WTC11 (cell line): ENCODE data around the gene ALKBH6. TPM values are rescaled to one million over a fixed set of nuclear protein-coding genes. Genes with fewer than 3 reads are reported as not detected.

Experiments
- ATF1 ChIP-seq: sonication (generic); formaldehyde crosslinking; IDR thresholded peaks from 2 replicates; pipeline ENCODE4 v1.8.1; 2023; ENCODE audit warnings: mild to moderate bottlenecking, moderate library complexity, missing genetic modification reagents
- ATF6 ChIP-seq: sonication (generic); formaldehyde crosslinking; IDR thresholded peaks from 2 replicates; pipeline ENCODE4 v1.8.1; 2023; ENCODE audit warnings: mild to moderate bottlenecking, missing genetic modification reagents
- CREM ChIP-seq: sonication (generic); formaldehyde crosslinking; IDR thresholded peaks from 2 replicates; pipeline ENCODE4 v1.8.1; 2022; ENCODE audit warnings: mild to moderate bottlenecking, missing genetic modification reagents, moderate library complexity
- E2F4 ChIP-seq: sonication (generic); formaldehyde crosslinking; IDR thresholded peaks from 2 replicates; pipeline ENCODE4 v1.8.1; 2022; ENCODE audit warnings: low read depth, mild to moderate bottlenecking, moderate library complexity, missing genetic modification reagents, borderline replicate concordance
- ERG ChIP-seq: fragments of 250-450 bp; sonication (Bioruptor Pico); IDR thresholded peaks from 2 replicates; pipeline ENCODE4 v1.8.0; 2021; ENCODE audit warnings: mild to moderate bottlenecking
- ESRRA ChIP-seq: sonication (generic); formaldehyde crosslinking; IDR thresholded peaks from 2 replicates; pipeline ENCODE4 v1.8.1; 2022; ENCODE audit warnings: mild to moderate bottlenecking, missing genetic modification reagents, borderline replicate concordance
- FOXP1 ChIP-seq: sonication (generic); formaldehyde crosslinking; IDR thresholded peaks from 2 replicates; pipeline ENCODE4 v1.8.0; 2022; ENCODE audit warnings: missing genetic modification reagents, mild to moderate bottlenecking, moderate library complexity, borderline replicate concordance
- FOXP4 ChIP-seq: sonication (generic); formaldehyde crosslinking; IDR thresholded peaks from 2 replicates; pipeline ENCODE4 v1.8.0; 2022; ENCODE audit warnings: mild to moderate bottlenecking, missing genetic modification reagents
- GTF2I ChIP-seq: fragments of 250-450 bp; sonication (Bioruptor Pico); conservative IDR thresholded peaks from 2 replicates; pipeline ENCODE4 v1.4.0; 2021; ENCODE audit warnings: mild to moderate bottlenecking
- JUN ChIP-seq: sonication (generic); formaldehyde crosslinking; IDR thresholded peaks from 2 replicates; pipeline ENCODE4 v1.8.0; 2023; ENCODE audit warnings: mild to moderate bottlenecking, missing genetic modification reagents
- MYBL2 ChIP-seq: sonication (generic); formaldehyde crosslinking; IDR thresholded peaks from 2 replicates; pipeline ENCODE4 v1.8.1; 2023; ENCODE audit warnings: mild to moderate bottlenecking, moderate library complexity, missing genetic modification reagents
- NFE2L1 ChIP-seq: sonication (generic); formaldehyde crosslinking; IDR thresholded peaks from 2 replicates; pipeline ENCODE4 v1.8.1; 2023; ENCODE audit warnings: missing genetic modification reagents
- RELA ChIP-seq: sonication (generic); formaldehyde crosslinking; IDR thresholded peaks from 2 replicates; pipeline ENCODE4 v1.8.1; 2022; ENCODE audit warnings: missing genetic modification reagents, mild to moderate bottlenecking, borderline replicate concordance
- TEAD4 ChIP-seq: sonication (generic); formaldehyde crosslinking; IDR thresholded peaks from 2 replicates; pipeline ENCODE4 v1.8.0; 2022; ENCODE audit warnings: mild to moderate bottlenecking, missing genetic modification reagents
- USF1 ChIP-seq: sonication (generic); formaldehyde crosslinking; IDR thresholded peaks from 2 replicates; pipeline ENCODE4 v1.8.0; 2022; ENCODE audit warnings: mild to moderate bottlenecking, missing genetic modification reagents
- ZNF121 ChIP-seq: sonication (generic); formaldehyde crosslinking; IDR thresholded peaks from 2 replicates; pipeline ENCODE4 v1.8.0; 2023; ENCODE audit warnings: missing genetic modification reagents
- ZNF138 ChIP-seq: sonication (generic); formaldehyde crosslinking; conservative IDR thresholded peaks from 2 replicates; pipeline ENCODE4 v1.8.1; 2022; ENCODE audit warnings: mild to moderate bottlenecking, moderate library complexity, missing genetic modification reagents
- ZNF219 ChIP-seq: sonication (generic); formaldehyde crosslinking; IDR thresholded peaks from 2 replicates; pipeline ENCODE4 v1.8.0; 2023; ENCODE audit warnings: missing genetic modification reagents, mild to moderate bottlenecking, borderline replicate concordance
- ZNF232 ChIP-seq: sonication (generic); formaldehyde crosslinking; IDR thresholded peaks from 2 replicates; pipeline ENCODE4 v1.8.0; 2022; ENCODE audit warnings: mild to moderate bottlenecking, missing genetic modification reagents
- ZNF317 ChIP-seq: sonication (generic); formaldehyde crosslinking; IDR thresholded peaks from 2 replicates; pipeline ENCODE4 v1.8.1; 2023; ENCODE audit warnings: low read depth, mild to moderate bottlenecking, moderate library complexity, missing genetic modification reagents, borderline replicate concordance
- ZNF425 ChIP-seq: fragments of 250-450 bp; sonication (Bioruptor Pico); conservative IDR thresholded peaks from 2 replicates; pipeline ENCODE4 v1.9.0; 2021; ENCODE audit warnings: mild to moderate bottlenecking
- ZSCAN18 ChIP-seq: fragments of 250-450 bp; sonication (Bioruptor Pico); IDR thresholded peaks from 2 replicates; pipeline ENCODE4 v2.1.2; 2022; ENCODE audit warnings: mild to moderate bottlenecking, moderate library complexity
- total RNA-seq: library from RNA; stranded (reverse); gene quantifications from 3 replicates; pipeline ENCODE4 v1.2.3, GENCODE V29; 2021
- TF ChIP-seq, protein P1 (sequence below): sonication (generic); formaldehyde crosslinking; IDR thresholded peaks from 2 replicates; pipeline ENCODE4 v1.8.1; 2023; ENCODE audit warnings: mild to moderate bottlenecking, missing genetic modification reagents, borderline replicate concordance

Gene ALKBH6
- total RNA-seq, 1 experiment from 2014 or later = 28.1 TPM

DNA sequence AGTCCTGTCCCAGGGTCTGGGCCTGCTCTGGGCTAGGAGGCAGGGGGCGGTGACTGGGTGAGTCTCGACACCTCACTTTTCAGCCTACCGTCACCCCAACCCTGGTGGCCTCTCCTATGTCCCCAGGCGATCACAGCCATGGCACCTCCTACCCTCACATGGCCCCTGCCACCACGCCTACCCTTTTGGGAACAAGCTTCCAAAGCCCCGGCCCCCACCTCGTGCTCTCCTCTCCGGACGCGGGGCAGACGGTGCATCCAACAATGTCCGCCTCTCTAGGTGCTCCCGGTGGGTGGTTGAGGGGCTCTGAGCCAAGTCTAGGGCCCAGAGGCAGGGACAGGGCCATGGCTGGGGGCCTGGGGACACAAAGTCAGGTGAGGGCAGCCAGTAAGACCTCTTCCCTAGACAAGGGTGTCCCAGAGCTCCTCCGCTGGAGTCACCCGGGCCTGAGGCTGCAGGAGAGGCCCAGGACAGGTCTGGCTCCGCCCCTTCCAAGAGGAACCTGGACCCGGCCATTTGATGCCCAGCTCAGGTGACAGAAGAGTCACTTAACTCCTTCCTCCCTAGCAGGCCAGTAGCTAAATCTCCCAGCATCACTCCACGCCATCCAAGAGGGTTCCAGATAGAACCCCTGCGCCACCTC lies 5.6 kb downstream of the ALKBH6 start, which contains the start of gene SYNE4 (continued):
- TF ChIP-seq ESRRA (CRISPR knock-in tag) = no peak
- TF ChIP-seq E2F4 = no peak
- no peak for TF ChIP-seq ZNF219
- TF ChIP-seq ZNF317 (CRISPR knock-in tag) = no peak
- no peak for TF ChIP-seq ATF6 (CRISPR knock-in tag)
- TF ChIP-seq JUN (CRISPR knock-in tag) = no peak
- TF ChIP-seq NFE2L1 (CRISPR knock-in tag) = 0 out of 2 replicates have a peak, but pooled peaks have one; percentile 26
- no peak for TF ChIP-seq ERG (CRISPR knock-in tag)
- TF ChIP-seq ZNF425 (CRISPR knock-in tag) = no peak
- TF ChIP-seq FOXP4 (CRISPR knock-in tag) = 0 out of 2 replicates have a peak, but pooled peaks have one; percentile 37
- no peak for TF ChIP-seq TEAD4 (CRISPR knock-in tag)
- TF ChIP-seq RELA = no peak
- no peak for TF ChIP-seq ZNF138 (CRISPR knock-in tag)
- no peak for TF ChIP-seq MYBL2 (CRISPR knock-in tag)
- 0 out of 2 replicates have a peak, but pooled peaks have one; percentile 34 for TF ChIP-seq FOXP1 (CRISPR knock-in tag)
- TF ChIP-seq GTF2I (CRISPR knock-in tag) = no peak
- TF ChIP-seq CREM (CRISPR knock-in tag) = no peak
- TF ChIP-seq, protein P1, sequence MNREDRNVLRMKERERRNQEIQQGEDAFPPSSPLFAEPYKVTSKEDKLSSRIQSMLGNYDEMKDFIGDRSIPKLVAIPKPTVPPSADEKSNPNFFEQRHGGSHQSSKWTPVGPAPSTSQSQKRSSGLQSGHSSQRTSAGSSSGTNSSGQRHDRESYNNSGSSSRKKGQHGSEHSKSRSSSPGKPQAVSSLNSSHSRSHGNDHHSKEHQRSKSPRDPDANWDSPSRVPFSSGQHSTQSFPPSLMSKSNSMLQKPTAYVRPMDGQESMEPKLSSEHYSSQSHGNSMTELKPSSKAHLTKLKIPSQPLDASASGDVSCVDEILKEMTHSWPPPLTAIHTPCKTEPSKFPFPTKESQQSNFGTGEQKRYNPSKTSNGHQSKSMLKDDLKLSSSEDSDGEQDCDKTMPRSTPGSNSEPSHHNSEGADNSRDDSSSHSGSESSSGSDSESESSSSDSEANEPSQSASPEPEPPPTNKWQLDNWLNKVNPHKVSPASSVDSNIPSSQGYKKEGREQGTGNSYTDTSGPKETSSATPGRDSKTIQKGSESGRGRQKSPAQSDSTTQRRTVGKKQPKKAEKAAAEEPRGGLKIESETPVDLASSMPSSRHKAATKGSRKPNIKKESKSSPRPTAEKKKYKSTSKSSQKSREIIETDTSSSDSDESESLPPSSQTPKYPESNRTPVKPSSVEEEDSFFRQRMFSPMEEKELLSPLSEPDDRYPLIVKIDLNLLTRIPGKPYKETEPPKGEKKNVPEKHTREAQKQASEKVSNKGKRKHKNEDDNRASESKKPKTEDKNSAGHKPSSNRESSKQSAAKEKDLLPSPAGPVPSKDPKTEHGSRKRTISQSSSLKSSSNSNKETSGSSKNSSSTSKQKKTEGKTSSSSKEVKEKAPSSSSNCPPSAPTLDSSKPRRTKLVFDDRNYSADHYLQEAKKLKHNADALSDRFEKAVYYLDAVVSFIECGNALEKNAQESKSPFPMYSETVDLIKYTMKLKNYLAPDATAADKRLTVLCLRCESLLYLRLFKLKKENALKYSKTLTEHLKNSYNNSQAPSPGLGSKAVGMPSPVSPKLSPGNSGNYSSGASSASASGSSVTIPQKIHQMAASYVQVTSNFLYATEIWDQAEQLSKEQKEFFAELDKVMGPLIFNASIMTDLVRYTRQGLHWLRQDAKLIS (CRISPR knock-in tag) = no peak
- TF ChIP-seq ATF1 = no peak
- TF ChIP-seq ZNF232 = no peak
- TF ChIP-seq USF1 (CRISPR knock-in tag) = peak; percentile 58; the same call in 1 of the 2 replicates
- TF ChIP-seq ZSCAN18 (CRISPR knock-in tag) = no peak
- TF ChIP-seq ZNF121 (CRISPR knock-in tag) = no peak
